H1 (cell line): Measurements from ENCODE around the gene NID2. TPM values are rescaled to one million over a fixed set of nuclear protein-coding genes. Genes with fewer than 3 reads are reported as not detected.

Experiments
- ASH2L ChIP-seq: fragments of 200-600, 300-600 bp; sonication (generic); IDR thresholded peaks from one replicate; pipeline ENCODE4 v1.7.1; 2017; ENCODE audit warnings: low read length
- BCL11A ChIP-seq, 2 experiments: IDR thresholded peaks; one replicate each; pipeline ENCODE4 v1.6.1; 2011; ENCODE audit warnings: low read depth in 2 of 2, low read length in 2 of 2, mild to moderate bottlenecking in 2 of 2
- CHD7 ChIP-seq: fragments of 300-600 bp; sonication (generic); IDR thresholded peaks from 2 replicates; pipeline ENCODE4 v1.7.1; 2012; ENCODE audit warnings: low read length, moderate library complexity, mild to moderate bottlenecking, inconsistent platforms; ENCODE audit not compliant: insufficient replicate concordance
- EZH2 ChIP-seq: fragments of 200-600 bp; sonication (generic); IDR thresholded peaks from 2 replicates; pipeline ENCODE4 v1.7.1; 2012; ENCODE audit warnings: low read depth, mild to moderate bottlenecking, moderate library complexity, low read length, inconsistent platforms; ENCODE audit not compliant: severe bottlenecking
- PHF8 ChIP-seq: fragments of 200-600 bp; sonication (generic); conservative IDR thresholded peaks from 2 replicates; pipeline ENCODE4 v1.7.1; 2012; ENCODE audit warnings: low read depth, mild to moderate bottlenecking, inconsistent platforms, low read length, moderate library complexity
- POLR2AphosphoS5 ChIP-seq: IDR thresholded peaks from 2 replicates; pipeline ENCODE4 v1.6.1; 2011; ENCODE audit warnings: low read depth, low read length
- SIN3A ChIP-seq, 2 experiments: IDR thresholded peaks in 1 of 2; conservative IDR thresholded peaks in 1 of 2; 2 replicates each; pipeline ENCODE4 v1.6.1; 2011 to 2012; ENCODE audit warnings: low read length in 2 of 2, improper control_type of control experiment in 1 of 2, low read depth in 1 of 2, mild to moderate bottlenecking in 1 of 2
- TAF1 ChIP-seq: IDR thresholded peaks from 2 replicates; pipeline ENCODE4 v1.6.1; 2011; ENCODE audit warnings: mild to moderate bottlenecking, low read depth, low read length
- polyA plus RNA-seq, 7 experiments: library from polyadenylated mRNA; depleted of rRNA in 3 of 7; stranded (reverse) in 5 of 7; unstranded in 2 of 7; fragments of >200 nt in 5 of 7; fragments of 200-250 nt in 2 of 7; gene quantifications; 1 replicate in 5 of 7; 2 replicates in 1 of 7; 4 replicates in 1 of 7; pipeline versions ENCODE4 v1.2.1 to v1.2.3, GENCODE V29; 2011 to 2013; ENCODE audit warnings: missing spikeins in 2 of 7, mixed read lengths in 2 of 7
- total RNA-seq: library from RNA; stranded (reverse); fragmentation: NEBNext Ultra II Directional; extraction: Animal tissue kit (Norgen Biotek cat#: 25700); gene quantifications from 2 replicates; pipeline ENCODE4 v1.2.1, GENCODE V29; 2021

NID2 gene
- total and polyA plus RNA-seq, 2 of the 8 experiments (the other 6 are each of a cell fraction or from before 2014, with no cell fraction given), result 6.1 to 12.6 TPM

- no peak for TF ChIP-seq CHD7
- TF ChIP-seq POLR2AphosphoS5, result no peak
- no peak for TF ChIP-seq EZH2
- no peak for TF ChIP-seq BCL11A (IDR thresholded peaks at IDR 0.05; ENCODE audit: low read depth in 2 of 2, low read length in 2 of 2)
- TF ChIP-seq PHF8, result no peak
- no peak for TF ChIP-seq ASH2L
- no peak for TF ChIP-seq SIN3A (conservative IDR thresholded peaks at IDR 0.05 in 1 of 2, IDR thresholded peaks at IDR 0.05 in 1 of 2; ENCODE audit: low read depth in 1 of 2, low read length in 2 of 2)
- no peak for TF ChIP-seq TAF1
Observed at GRCh38 chr14:52059649-52060048, 9.2 kb downstream of the NID2 start (continued).
